Smooth muscle cell (in vitro differentiated cells): Measurements from ENCODE around the gene SLC27A4. TPM values are rescaled to one million over a fixed set of nuclear protein-coding genes. Genes with fewer than 3 reads are reported as not detected.
"Not testable (repeated sequence)": the region's sequence is repeated elsewhere in the genome, so short reads cannot be mapped to it uniquely, and the experiment has no call there.

ENCODE experiments used
- DNase-seq: peaks from one replicate; lab custom pipeline; 2025; ENCODE audit not compliant: unreplicated experiment; lab: John Stamatoyannopoulos, UW
- H2AFZ ChIP-seq: fragments of 200-600 bp; sonication (generic); 2 replicates; pipeline ENCODE4 v1.6.0; 2016; ENCODE audit warnings: antibody characterized with exemption, low read depth, mild to moderate bottlenecking
- H3F3A ChIP-seq: fragments of 200-600 bp; sonication (generic); 2 replicates; pipeline ENCODE4 v1.6.0; 2017; ENCODE audit warnings: antibody characterized with exemption, low read depth
- H3K27ac ChIP-seq: fragments of 200-600 bp; sonication (generic); 2 replicates; pipeline ENCODE4 v1.5.1; 2016; ENCODE audit warnings: low read depth, mild to moderate bottlenecking
- H3K27me3 ChIP-seq: fragments of 200-600 bp; sonication (generic); 2 replicates; pipeline ENCODE4 v1.6.1; 2016; ENCODE audit warnings: low read depth, mild to moderate bottlenecking
- H3K36me3 ChIP-seq: fragments of 200-600 bp; sonication (generic); 2 replicates; pipeline ENCODE4 v1.5.1; 2016; ENCODE audit warnings: low read depth
- H3K4me1 ChIP-seq: fragments of 200-600 bp; sonication (generic); 2 replicates; pipeline ENCODE4 v1.5.1; 2016; ENCODE audit warnings: low read depth
- H3K4me2 ChIP-seq: fragments of 200-600 bp; sonication (generic); 2 replicates; pipeline ENCODE4 v1.6.0; 2016; ENCODE audit warnings: mild to moderate bottlenecking
- H3K4me3 ChIP-seq: fragments of 200-600 bp; sonication (generic); 2 replicates; pipeline ENCODE4 v1.5.1; 2016; ENCODE audit warnings: mild to moderate bottlenecking
- H3K79me2 ChIP-seq: fragments of 200-600 bp; sonication (generic); 2 replicates; pipeline ENCODE4 v1.6.0; 2016; ENCODE audit warnings: low read depth, mild to moderate bottlenecking
- H3K9ac ChIP-seq: fragments of 200-600 bp; sonication (generic); 2 replicates; pipeline ENCODE4 v1.6.0; 2016; ENCODE audit warnings: low read depth
- H3K9me3 ChIP-seq: fragments of 200-600 bp; sonication (generic); replicated peaks from 2 replicates; pipeline ENCODE4 v1.5.1; 2016; ENCODE audit warnings: low read depth
- H4K20me1 ChIP-seq: fragments of 200-600 bp; sonication (generic); 2 replicates; pipeline ENCODE4 v1.6.0; 2016; ENCODE audit warnings: low read depth
- WGBS: methylation state at CpG from one replicate; pipeline ENCODE4 v1.1.7; 2016; ENCODE audit warnings: low lambda C conversion rate; 5-methylcytosine and 5-hydroxymethylcytosine counted together
- polyA plus RNA-seq: library from polyadenylated mRNA; unstranded; fragments of >200 nt; fragmentation: Nextera tagmentation; extraction: Ambion mirVana; gene quantifications from 2 replicates; pipeline ENCODE4 v1.2.1, GENCODE V29; 2016
- total RNA-seq: library from RNA; depleted of rRNA; stranded (reverse); fragments of >200 nt; gene quantifications from 2 replicates; pipeline ENCODE4 v1.2.3, GENCODE V29; 2014
- TF ChIP-seq, protein P1 (sequence below): fragments of 200-600 bp; sonication (generic); IDR thresholded peaks from 2 replicates; pipeline ENCODE4 v1.5.1; 2017; ENCODE audit warnings: borderline replicate concordance, mild to moderate bottlenecking, antibody characterized with exemption; ENCODE audit not compliant: insufficient read depth, poor library complexity, severe bottlenecking

SLC27A4 gene
- total and polyA plus RNA-seq, 2 experiments from 2014 or later: 10.3 to 10.4 TPM

DNA sequence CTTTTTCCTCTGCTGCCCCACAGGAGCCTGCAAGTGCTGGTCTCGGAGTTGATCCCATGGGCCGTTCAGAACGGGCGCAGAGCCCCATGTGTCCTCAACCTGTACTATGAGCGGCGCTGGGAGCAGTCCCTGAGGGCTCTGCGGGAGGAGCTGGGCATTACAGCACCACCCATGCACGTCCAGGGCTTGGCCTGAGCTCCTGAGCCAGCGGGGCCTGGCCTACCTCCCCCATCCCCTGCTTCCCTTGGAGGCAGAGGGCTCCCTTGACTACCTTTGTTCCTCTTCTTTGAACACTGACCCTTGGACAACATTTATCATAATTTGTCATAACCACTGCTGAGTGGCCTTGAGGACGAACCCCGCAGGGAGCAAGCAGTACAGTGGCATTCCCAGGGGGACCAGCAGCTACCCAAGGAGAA is 6.9 kb upstream of the SLC27A4 start:
- 94% methylated on average over 11 of the region's 11 CpGs for WGBS
- Histone ChIP-seq H3K4me3 (no peak overlapping the region), H3F3A (no peaks in the 10 kb centered on the region)

DNA sequence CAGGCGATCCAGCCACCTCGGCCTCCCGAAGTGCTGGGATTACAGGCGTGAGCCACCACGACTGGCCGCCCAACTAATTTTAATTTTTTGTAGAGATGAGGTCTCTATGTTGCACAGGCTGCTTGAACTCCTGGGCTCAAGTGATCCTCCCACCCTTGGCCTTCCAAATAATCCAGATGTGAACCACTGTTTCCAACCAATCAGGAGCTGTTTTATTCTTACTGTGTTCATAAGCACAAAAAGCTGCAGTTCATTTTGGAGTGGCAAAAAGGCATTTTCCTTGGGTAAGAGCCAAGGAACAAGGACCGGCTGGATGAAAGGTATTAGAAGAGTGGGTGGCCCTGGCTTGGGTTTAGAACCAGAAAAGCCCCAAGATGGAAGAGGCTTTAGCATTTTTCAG is 5.2 kb upstream of the SLC27A4 start:
- Histone ChIP-seq H3K27me3 (no peaks in the 10 kb centered on the region), H3F3A (no peaks in the 10 kb centered on the region), H2AFZ (no peak overlapping the region), H3K36me3 (no peaks in the 10 kb centered on the region), H3K4me3 (no peak overlapping the region), H3K4me2 (no peak overlapping the region), H4K20me1 (no peaks in the 10 kb centered on the region), H3K79me2 (no peaks in the 10 kb centered on the region), H3K9me3 (no peaks in the 10 kb centered on the region), H3K9ac (no peak overlapping the region), H3K4me1 (no peaks in the 10 kb centered on the region), H3K27ac (no peak overlapping the region)
- no peak for DNase-seq
- TF ChIP-seq, protein P1, sequence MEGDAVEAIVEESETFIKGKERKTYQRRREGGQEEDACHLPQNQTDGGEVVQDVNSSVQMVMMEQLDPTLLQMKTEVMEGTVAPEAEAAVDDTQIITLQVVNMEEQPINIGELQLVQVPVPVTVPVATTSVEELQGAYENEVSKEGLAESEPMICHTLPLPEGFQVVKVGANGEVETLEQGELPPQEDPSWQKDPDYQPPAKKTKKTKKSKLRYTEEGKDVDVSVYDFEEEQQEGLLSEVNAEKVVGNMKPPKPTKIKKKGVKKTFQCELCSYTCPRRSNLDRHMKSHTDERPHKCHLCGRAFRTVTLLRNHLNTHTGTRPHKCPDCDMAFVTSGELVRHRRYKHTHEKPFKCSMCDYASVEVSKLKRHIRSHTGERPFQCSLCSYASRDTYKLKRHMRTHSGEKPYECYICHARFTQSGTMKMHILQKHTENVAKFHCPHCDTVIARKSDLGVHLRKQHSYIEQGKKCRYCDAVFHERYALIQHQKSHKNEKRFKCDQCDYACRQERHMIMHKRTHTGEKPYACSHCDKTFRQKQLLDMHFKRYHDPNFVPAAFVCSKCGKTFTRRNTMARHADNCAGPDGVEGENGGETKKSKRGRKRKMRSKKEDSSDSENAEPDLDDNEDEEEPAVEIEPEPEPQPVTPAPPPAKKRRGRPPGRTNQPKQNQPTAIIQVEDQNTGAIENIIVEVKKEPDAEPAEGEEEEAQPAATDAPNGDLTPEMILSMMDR: no peak
- WGBS: 90% methylated on average over 7 of the region's 7 CpGs

More for the DNA sequence above, 6.9 kb upstream of the SLC27A4 start:
- TF ChIP-seq, protein P1: no peak
- Histone ChIP-seq H3K9ac (no peak overlapping the region), H3K27ac (no peak overlapping the region), H2AFZ (no peak overlapping the region), H3K4me1 (no peaks in the 10 kb centered on the region), H3K36me3 (no peaks in the 10 kb centered on the region), H3K79me2 (no peaks in the 10 kb centered on the region), H4K20me1 (no peaks in the 10 kb centered on the region), H3K4me2 (no peak overlapping the region), H3K27me3 (no peaks in the 10 kb centered on the region), H3K9me3 (no peaks in the 10 kb centered on the region)
- no peak for DNase-seq

DNA sequence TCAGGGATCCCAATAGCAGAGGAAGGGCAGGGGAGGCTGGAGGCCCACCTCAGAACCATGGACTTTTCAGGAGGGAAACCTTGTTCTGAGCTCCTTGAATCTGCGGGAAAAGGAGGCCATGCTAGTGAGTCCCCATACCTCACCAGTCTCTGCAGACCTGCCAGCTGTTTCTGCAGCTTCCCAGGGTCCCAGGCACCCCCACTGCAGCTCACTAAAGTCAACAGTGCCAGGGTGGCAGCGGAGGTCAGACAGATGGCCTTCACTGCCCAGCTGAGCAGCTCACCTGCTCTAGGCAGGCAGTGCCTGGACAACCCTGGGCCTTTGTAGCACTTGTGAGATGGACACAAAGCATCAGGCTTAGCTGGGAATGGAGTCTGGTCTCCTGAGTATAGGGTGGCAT is 4.4 kb upstream of the SLC27A4 start:
- DNase-seq: no peak
- Histone ChIP-seq H3K9ac (no peak overlapping the region), H2AFZ (no peak overlapping the region), H3K4me2 (no peak overlapping the region), H3K4me3 (no peak overlapping the region), H3K4me1 (no peaks in the 10 kb centered on the region), H3K36me3 (no peaks in the 10 kb centered on the region), H3K79me2 (no peaks in the 10 kb centered on the region), H3K27ac (no peak overlapping the region), H3K27me3 (no peaks in the 10 kb centered on the region), H3F3A (no peaks in the 10 kb centered on the region), H3K9me3 (no peaks in the 10 kb centered on the region), H4K20me1 (no peaks in the 10 kb centered on the region)
- TF ChIP-seq, protein P1: no peak
- WGBS: 93% methylated on average over 2 of the region's 2 CpGs

DNA sequence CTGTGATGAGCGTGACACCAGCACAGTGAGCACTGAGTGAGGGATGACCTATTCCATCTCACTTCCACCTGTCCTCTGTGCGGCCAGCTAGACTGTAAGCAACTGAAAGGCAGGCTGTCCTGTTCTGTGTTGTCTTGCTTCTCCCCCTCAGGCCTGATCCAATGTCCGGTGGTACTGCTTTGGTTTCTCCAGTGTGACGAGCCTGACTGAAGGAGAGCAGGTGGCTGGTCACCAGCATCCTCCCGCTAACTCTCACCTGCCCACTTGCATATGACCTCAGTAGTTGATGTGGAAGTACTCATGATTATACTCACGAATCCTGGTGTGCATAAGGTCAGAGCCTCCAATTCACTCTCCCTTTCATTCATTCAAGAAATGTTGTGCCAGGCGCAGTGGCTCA is 2.4 kb upstream of the SLC27A4 start:
- Histone ChIP-seq H3K36me3 (no peaks in the 10 kb centered on the region), H4K20me1 (no peaks in the 10 kb centered on the region), H3K9me3 (no peaks in the 10 kb centered on the region), H2AFZ (no peak overlapping the region), H3K9ac (no peak overlapping the region), H3K4me1 (no peaks in the 10 kb centered on the region), H3K27ac (no peak overlapping the region), H3F3A (no peaks in the 10 kb centered on the region), H3K79me2 (no peaks in the 10 kb centered on the region), H3K27me3 (no peaks in the 10 kb centered on the region), H3K4me2 (no peak overlapping the region), H3K4me3 (no peak overlapping the region)
- 96% methylated on average over 7 of the region's 7 CpGs for WGBS
- no peak for DNase-seq
- TF ChIP-seq, protein P1: no peak

DNA sequence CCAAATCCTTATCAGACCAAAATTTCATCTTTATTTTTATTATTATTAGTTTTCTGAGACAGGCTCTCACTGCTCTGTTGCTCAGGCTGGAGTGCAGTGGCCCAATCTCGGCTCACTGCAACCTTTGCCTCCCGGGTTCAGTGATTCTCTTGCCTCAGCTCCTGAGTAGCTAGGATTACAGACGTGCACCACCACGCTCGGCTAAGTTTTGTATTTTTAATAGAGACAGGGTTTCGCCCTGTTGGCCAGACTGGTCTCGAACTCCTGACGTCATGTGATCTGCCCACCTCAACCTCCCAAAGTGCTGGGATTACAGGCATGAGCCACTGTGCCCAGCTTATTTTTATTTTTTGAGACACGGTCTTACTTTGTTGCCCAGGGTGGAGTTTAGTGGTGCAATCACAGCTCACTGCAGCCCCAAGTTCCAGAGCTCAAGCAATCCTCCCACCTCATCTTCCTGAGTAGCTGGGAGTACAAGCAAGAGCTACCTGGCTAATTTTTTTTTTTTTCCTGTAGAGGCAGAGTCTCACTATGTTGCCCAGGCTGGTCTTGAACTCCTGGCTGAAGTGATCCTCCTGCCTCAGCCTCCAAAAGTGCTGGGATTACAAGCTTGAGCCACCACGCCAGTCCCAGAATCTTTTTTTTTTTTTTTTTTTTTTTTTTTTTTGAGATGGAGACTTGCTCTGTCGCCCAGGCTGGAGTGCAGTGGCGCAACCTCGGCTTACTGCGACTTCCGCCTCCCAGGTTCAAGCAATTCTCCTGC is 1.3 kb upstream of the SLC27A4 start:
- not testable (repeated sequence) for H3K27me3 ChIP-seq, H3F3A ChIP-seq, H3K4me3 ChIP-seq, H4K20me1 ChIP-seq, H3K9ac ChIP-seq, H2AFZ ChIP-seq, H3K4me1 ChIP-seq, H3K4me2 ChIP-seq, DNase-seq, H3K79me2 ChIP-seq, H3K36me3 ChIP-seq, H3K27ac ChIP-seq, H3K9me3 ChIP-seq
- WGBS: 95% methylated on average over 15 of the region's 15 CpGs
